GM12892 (cell line): Measurements from ENCODE around the gene PPY.

ENCODE experiments used
- DNase-seq: peaks from one replicate; pipeline ENCODE4 v3.0.0; 2011; ENCODE audit not compliant: insufficient read length
- FAIRE-seq: peaks from 2 replicates; lab custom pipeline; 2011; peaks lifted over from hg19 to GRCh38; lab: Jason Lieb, UNC
- POLR2A ChIP-seq: IDR thresholded peaks from 2 replicates; pipeline ENCODE4 v1.6.1; 2011; ENCODE audit warnings: low read depth, low read length, control low read depth
- POLR2AphosphoS5 ChIP-seq: IDR thresholded peaks from 2 replicates; pipeline ENCODE4 v1.6.1; 2011; ENCODE audit warnings: low read depth, low read length, control low read depth
- TAF1 ChIP-seq: IDR thresholded peaks from 2 replicates; pipeline ENCODE4 v1.6.1; 2011; ENCODE audit warnings: low read depth, mild to moderate bottlenecking, control low read depth, low read length, borderline replicate concordance

Gene PPY

GRCh38 chr17:43918026-43918389 is 24.3 kb downstream of the PPY start:
- TF ChIP-seq TAF1: no peak
- no peak for TF ChIP-seq POLR2A
- TF ChIP-seq POLR2AphosphoS5: no peak

GRCh38 chr17:43917348-43918025 is 24.8 kb downstream of the PPY start:
- FAIRE-seq: no peak
- TF ChIP-seq POLR2A (peak; percentile 43; the same call in 1 of the 2 replicates), TAF1 (no peak), POLR2AphosphoS5 (0 out of 2 replicates have a peak, but pooled peaks have one; percentile 37)
- DNase-seq: peak; percentile 67

More at GRCh38 chr17:43918026-43918389, 24.3 kb downstream of the PPY start:
- peak; percentile 5 for FAIRE-seq
- DNase-seq: no peak

DNA sequence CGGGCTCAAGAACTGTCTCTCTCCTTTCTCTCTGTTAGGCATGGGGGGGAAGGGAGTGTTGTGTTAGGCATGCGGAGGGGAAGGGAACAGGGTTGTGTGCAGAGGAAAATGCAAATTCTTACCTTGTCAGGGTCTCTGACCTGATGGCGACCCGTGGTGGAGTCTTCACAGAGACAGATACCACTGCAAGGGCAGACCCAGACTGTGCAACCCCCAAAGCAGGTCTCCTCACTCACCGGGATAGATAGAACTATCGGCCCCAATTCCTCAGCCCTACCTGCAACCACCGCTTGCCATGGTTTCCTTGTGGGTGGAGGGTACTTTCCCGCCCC is 25.3 kb downstream of the PPY start:
- DNase-seq: no peak
- TF ChIP-seq POLR2AphosphoS5 (no peak), TAF1 (no peak), POLR2A (no peak)
- peak; percentile 91 for FAIRE-seq

DNA sequence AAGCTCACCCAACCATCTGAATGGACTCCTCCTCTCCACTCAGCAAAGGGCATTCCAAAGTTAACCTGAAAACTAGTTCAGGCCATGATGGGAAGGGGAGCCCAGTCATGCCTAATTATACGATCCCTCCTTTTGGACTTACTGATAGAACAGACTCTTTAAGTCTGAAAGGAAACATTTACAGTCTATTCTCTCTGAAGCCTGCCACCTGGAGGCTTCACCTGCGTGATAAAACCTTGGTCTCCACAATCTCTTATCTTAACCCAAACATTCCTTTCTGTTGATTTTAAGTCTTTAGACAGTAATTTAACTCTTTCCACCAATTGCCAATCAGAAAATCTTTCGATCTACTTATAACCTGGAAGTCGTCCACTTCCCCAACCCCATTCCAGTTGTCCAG is 25.9 kb downstream of the PPY start:
- no peak for TF ChIP-seq POLR2A
- TF ChIP-seq TAF1: no peak
- TF ChIP-seq POLR2AphosphoS5: no peak
- FAIRE-seq: no peak
- no peak for DNase-seq

DNA sequence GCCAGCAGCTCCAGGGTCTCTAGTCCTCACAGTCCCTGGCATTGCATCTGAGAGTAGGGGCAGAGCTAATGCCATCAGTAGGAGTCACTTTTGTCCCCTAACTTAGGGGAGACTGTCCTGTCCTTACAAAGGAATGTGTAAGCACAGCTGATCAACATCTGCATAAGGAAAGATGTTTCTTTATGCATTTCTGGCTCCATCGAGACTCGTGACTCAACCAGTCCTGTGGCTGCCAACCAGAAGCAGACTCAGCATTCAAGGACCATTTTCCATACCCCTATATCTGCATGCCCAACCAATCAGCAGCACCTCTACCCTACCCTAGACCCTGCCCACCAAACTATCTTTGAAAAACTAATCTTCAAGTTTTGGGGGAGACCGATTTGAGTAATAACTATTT is 26.7 kb downstream of the PPY start:
- DNase-seq: no peak
- no peak for FAIRE-seq
- TF ChIP-seq POLR2AphosphoS5 (no peak), POLR2A (no peak), TAF1 (no peak)

GRCh38 chr17:43914451-43914850 is 27.8 kb downstream of the PPY start:
- FAIRE-seq (no peak), DNase-seq (no peak)

GRCh38 chr17:43913584-43913983 is 28.7 kb downstream of the PPY start:
- DNase-seq (no peak), FAIRE-seq (no peak)
- TF ChIP-seq TAF1 (no peak), POLR2A (no peak), POLR2AphosphoS5 (no peak)

More at GRCh38 chr17:43914451-43914850, 27.8 kb downstream of the PPY start:
- TF ChIP-seq POLR2AphosphoS5: no peak
- no peak for TF ChIP-seq POLR2A
- TF ChIP-seq TAF1: no peak

DNA sequence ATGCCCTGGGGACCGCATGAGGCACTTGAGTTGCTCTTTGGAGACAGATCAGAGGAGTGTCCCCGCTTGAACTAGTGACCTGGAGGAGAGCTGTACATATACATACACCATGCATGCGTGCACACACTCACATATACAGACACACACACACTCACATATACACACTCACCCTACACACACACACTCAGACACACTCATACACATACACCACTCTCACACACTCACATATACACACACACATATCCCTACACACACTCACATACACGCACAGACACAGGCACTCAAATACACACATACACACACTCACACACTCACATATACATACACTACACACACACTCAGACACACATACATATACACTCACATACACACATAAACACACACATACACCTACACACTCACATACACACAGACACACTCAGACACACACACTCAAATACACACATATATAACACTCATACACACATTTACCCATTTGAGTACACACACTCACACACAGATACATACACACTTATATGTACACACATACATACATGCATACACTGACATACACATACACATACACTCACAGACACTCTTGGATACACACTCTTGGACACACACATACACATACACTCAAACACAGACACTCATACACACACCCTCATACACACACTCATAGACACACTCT is 29.5 kb downstream of the PPY start:
- DNase-seq: no peak
- FAIRE-seq: no peak
- TF ChIP-seq POLR2A (no peak), TAF1 (no peak), POLR2AphosphoS5 (no peak)

GRCh38 chr17:43911904-43912303 is 30.4 kb downstream of the PPY start:
- FAIRE-seq (no peak), DNase-seq (no peak)
- TF ChIP-seq POLR2A: no peak
- no peak for TF ChIP-seq POLR2AphosphoS5
- no peak for TF ChIP-seq TAF1

DNA sequence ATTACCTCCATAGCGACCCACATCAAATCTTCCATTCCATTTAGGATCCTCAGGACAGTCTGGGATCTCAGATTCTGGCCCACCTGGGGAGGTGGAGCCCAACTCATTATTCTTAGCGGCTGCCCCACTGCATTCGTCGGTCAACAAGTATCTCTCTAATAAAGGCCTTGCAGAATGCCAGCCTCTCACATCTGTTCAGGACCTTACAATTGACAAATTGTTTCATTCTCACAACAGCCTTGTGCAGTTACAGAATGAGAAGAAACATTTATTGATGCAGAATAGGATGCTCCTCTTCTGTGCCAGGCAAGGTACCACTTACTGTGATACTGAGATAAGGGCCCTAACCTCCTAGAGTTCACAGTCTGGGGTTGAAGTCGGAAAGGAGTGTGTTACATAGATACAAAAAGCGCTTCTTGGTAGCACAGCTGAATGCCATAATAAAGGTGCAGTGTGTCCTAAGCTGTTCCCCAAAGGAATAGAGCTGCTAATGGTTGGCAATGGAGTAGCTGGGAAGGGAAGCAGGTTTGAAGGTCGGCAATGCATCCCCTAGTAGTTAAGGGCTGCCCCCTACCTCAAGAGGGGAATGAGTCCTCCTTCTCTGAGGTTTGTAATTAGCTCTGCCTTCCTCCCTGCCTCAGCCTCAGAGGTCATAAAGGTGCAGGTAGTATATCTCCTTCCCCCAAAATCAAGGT is 32.6 kb downstream of the PPY start:
- TF ChIP-seq POLR2A (no peak), POLR2AphosphoS5 (no peak), TAF1 (no peak)
- DNase-seq (no peak), FAIRE-seq (no peak)

DNA sequence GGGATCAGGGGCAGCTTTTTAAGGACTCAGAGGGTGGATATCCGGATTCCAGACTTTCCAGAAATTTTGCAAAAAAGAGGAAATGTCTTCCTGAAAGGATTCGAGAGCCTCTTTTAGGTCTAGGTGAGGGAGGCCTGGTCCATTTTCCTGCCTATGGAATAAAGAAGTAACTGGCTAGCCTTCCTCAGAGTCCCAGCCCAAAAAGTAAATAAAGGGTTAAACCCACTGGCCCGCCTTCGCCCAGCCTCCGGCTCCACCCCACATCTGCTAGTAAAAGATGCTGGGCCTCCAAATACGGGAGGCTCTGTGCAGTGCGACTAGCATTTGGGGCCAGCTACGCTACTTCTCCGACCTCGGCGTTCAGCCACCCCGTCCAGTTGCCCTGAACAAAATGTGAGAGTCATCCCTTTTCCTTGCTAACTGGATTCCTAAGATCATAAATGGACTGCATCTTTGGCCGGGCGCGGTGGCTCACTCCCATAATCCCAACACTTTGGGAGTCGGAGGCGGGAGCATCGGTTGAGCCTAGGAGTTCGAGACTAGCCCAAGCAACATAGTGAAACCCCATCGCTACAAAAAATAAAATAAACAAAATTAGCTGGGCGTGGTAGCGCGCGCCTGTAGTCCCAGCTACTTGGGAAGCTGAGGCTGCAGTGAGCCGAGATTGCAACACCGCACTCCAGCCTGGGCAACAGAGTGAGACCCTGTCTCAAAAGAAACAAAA is 34.1 kb downstream of the PPY start:
- no peak for TF ChIP-seq POLR2AphosphoS5
- DNase-seq (no peak), FAIRE-seq (no peak)
